MCF 10A (cell line): ENCODE measurements around the gene SLC35A4. TPM values are rescaled to one million over a fixed set of nuclear protein-coding genes. Genes with fewer than 3 reads are reported as not detected.
"Not testable (repeated sequence)": the region's sequence is repeated elsewhere in the genome, so short reads cannot be mapped to it uniquely, and the experiment has no call there.

ENCODE experiments used
- BruUV-seq: library from RNA; stranded (reverse); fragments of 400-500 nt; replicated peaks from 2 replicates; lab custom pipeline; 2021; lab: Mats Ljungman, UMichigan
- CTCF ChIA-PET: fragments of 300-600 bp; sonication (Branson Sonifier 250); formaldehyde crosslinking; extraction: SDS; loops from one replicate; lab custom pipeline; 2021; ENCODE audit warnings: antibody characterized with exemption, inconsistent platforms; lab: Yijun Ruan, JAX
- POLR2A ChIA-PET: fragments of 300-600, 350-650 bp; sonication (Branson Sonifier 250); formaldehyde crosslinking; extraction: SDS; loops from one replicate; lab custom pipeline; 2020; ENCODE audit warnings: antibody characterized with exemption, inconsistent platforms; lab: Yijun Ruan, JAX
- DNase-seq: peaks from one replicate; pipeline ENCODE4 v3.0.0-alpha.2; 2018; ENCODE audit not compliant: unreplicated experiment
- H3K27ac Mint-ChIP-seq: one replicate; pipeline ENCODE4 v1.8.0; 2022; ENCODE audit warnings: mild to moderate bottlenecking, low read depth, mixed read lengths; ENCODE audit not compliant: unreplicated experiment
- H3K27me3 Mint-ChIP-seq: one replicate; pipeline ENCODE4 v1.8.0; 2022; ENCODE audit warnings: mixed read lengths; ENCODE audit not compliant: insufficient read depth, unreplicated experiment
- H3K36me3 Mint-ChIP-seq: one replicate; pipeline ENCODE4 v1.8.0; 2022; ENCODE audit warnings: mild to moderate bottlenecking, moderate library complexity, mixed read lengths; ENCODE audit not compliant: insufficient read depth, unreplicated experiment
- H3K4me1 Mint-ChIP-seq: one replicate; pipeline ENCODE4 v1.8.0; 2022; ENCODE audit warnings: mixed read lengths; ENCODE audit not compliant: insufficient read depth, unreplicated experiment
- H3K4me3 Mint-ChIP-seq: one replicate; pipeline ENCODE4 v1.8.0; 2022; ENCODE audit warnings: mild to moderate bottlenecking, moderate library complexity, mixed read lengths; ENCODE audit not compliant: unreplicated experiment
- H3K9me3 Mint-ChIP-seq: one replicate; pipeline ENCODE4 v1.8.0; 2022; ENCODE audit warnings: mixed read lengths; ENCODE audit not compliant: unreplicated experiment
- CTCF ChIP-seq: fragments of 200-600 bp; IDR thresholded peaks from one replicate; pipeline ENCODE4 v1.8.0; 2022; ENCODE audit warnings: antibody characterized with exemption, mild to moderate bottlenecking; ENCODE audit not compliant: unreplicated experiment
- intact Hi-C: fragments of 100-400 bp; cut with micrococcal nuclease; formaldehyde crosslinking; loops from 2 replicates; pipeline ENCODE4 v1.14.1; 2022
- total RNA-seq: library from RNA; stranded (reverse); gene quantifications from 2 replicates; pipeline ENCODE4 v1.2.3, GENCODE V29; 2022

Gene SLC35A4
- total RNA-seq, 1 experiment from 2014 or later, result 84.0 TPM

- CTCF ChIA-PET, result interaction anchor here (0.7 to 2.0 kb wide), 3 partner anchors 10 to 43 kb away, joined by 3 to 8 read pairs (median 4); partner anchors contain the start of gene CD14
- peaks cover 18% of the 10 kb centered on the region for H3K4me1 Mint-ChIP-seq
- H3K9me3 Mint-ChIP-seq, result no peaks in the 10 kb centered on the region
- peak; percentile 66 for DNase-seq
- no peak for TF ChIP-seq CTCF
- POLR2A ChIA-PET, result interaction anchor here (1.5 to 4.3 kb wide), 3 partner anchors 26 to 57 kb away, joined by 3 to 19 read pairs (median 5); partner anchors contain the start of genes APBB3, IK, NDUFA2 and SLC35A4
- H3K27ac Mint-ChIP-seq, result peak overlapping the region; percentile 51
- no TSS peak for BruUV-seq
- H3K36me3 Mint-ChIP-seq, result no peaks in the 10 kb centered on the region
- no peak overlapping the region for H3K4me3 Mint-ChIP-seq
- no peaks in the 10 kb centered on the region for H3K27me3 Mint-ChIP-seq
- intact Hi-C loops, result no loop called here
Measured at GRCh38 chr5:140590861-140591260, 26.2 kb downstream of the SLC35A4 start.

GRCh38 chr5:140591747-140592372 lies 27.2 kb downstream of the SLC35A4 start:
- Mint-ChIP-seq H3K9me3 (no peaks in the 10 kb centered on the region), H3K27ac (no peak overlapping the region), H3K36me3 (no peaks in the 10 kb centered on the region), H3K27me3 (no peaks in the 10 kb centered on the region), H3K4me1 (peaks cover 21% of the 10 kb centered on the region), H3K4me3 (no peak overlapping the region)
- peak; percentile 81 for DNase-seq
- no TSS peak for BruUV-seq
- no peak for TF ChIP-seq CTCF
- intact Hi-C loops, result no loop called here
- ChIA-PET CTCF (interaction anchor here (0.6 to 0.7 kb wide), 6 partner anchors 17 to 458 kb away, joined by 3 read pairs; partner anchors contain the start of gene ZMAT2), POLR2A (interaction anchor here (0.8 to 4.3 kb wide), 5 partner anchors 16 to 56 kb away, joined by 3 to 19 read pairs (median 4); partner anchors contain the start of genes APBB3, CD14, IK and NDUFA2)

- H3K9me3 Mint-ChIP-seq, BruUV-seq, CTCF ChIA-PET, H3K36me3 Mint-ChIP-seq, intact Hi-C loops, H3K27ac Mint-ChIP-seq, H3K27me3 Mint-ChIP-seq, H3K4me3 Mint-ChIP-seq: not testable (repeated sequence)
- POLR2A ChIA-PET, result interaction anchor here (0.6 to 1.1 kb wide), 2 partner anchors 14 to 360 kb away, joined by 3 read pairs; no protein-coding TSS in a partner anchor
- peaks cover 21% of the 10 kb centered on the region for H3K4me1 Mint-ChIP-seq
- DNase-seq, result peak; percentile 77
Measured at GRCh38 chr5:140593070-140593469, 28.4 kb downstream of the SLC35A4 start.

GRCh38 chr5:140594169-140594568 lies 29.5 kb downstream of the SLC35A4 start:
- BruUV-seq, result no TSS peak
- Mint-ChIP-seq H3K27me3 (no peaks in the 10 kb centered on the region), H3K9me3 (no peaks in the 10 kb centered on the region), H3K4me3 (no peak overlapping the region), H3K36me3 (no peaks in the 10 kb centered on the region), H3K27ac (no peak overlapping the region), H3K4me1 (peaks cover 21% of the 10 kb centered on the region)
- intact Hi-C loops, result no loop called here
- CTCF ChIA-PET, result no interaction called here
- no peak for TF ChIP-seq CTCF
- no peak for DNase-seq
- POLR2A ChIA-PET, result interaction anchor here (0.5 to 1.2 kb wide), 7 partner anchors 8 to 533 kb away, joined by 3 to 5 read pairs (median 3); no protein-coding TSS in a partner anchor
